ENCODE measurements around the gene MTA3.

- TF ChIP-seq GATA3 (IDR thresholded peaks at IDR 0.05; ENCODE audit: low read depth, low read length) = no peak
- no peak for TF ChIP-seq GATA2 (IDR thresholded peaks at IDR 0.05; ENCODE audit: low read depth, low read length)
These were observed 1.5 kb downstream of the MTA3 start for GRCh38 chr2:42569883-42570282.
